CD4-positive, alpha-beta T cell (primary cell): ENCODE measurements around the gene UBA1. TPM values are rescaled to one million over a fixed set of nuclear protein-coding genes. Genes with fewer than 3 reads are reported as not detected.

Experiments
- ATAC-seq: fragments of 200-7000 bp; cut with Tn5 transposase; one replicate; pipeline ENCODE4 v1.10.0; 2022; ENCODE audit warnings: mild to moderate bottlenecking; ENCODE audit not compliant: poor library complexity
- CTCF ChIA-PET: fragments of 350-600 bp; sonication (Branson Sonifier 250); formaldehyde crosslinking; loops from one replicate; lab custom pipeline; 2021; ENCODE audit warnings: antibody characterized with exemption, inconsistent platforms; lab: Charles Lee
- POLR2A ChIA-PET: fragments of 350-600 bp; sonication (Branson Sonifier 250); formaldehyde crosslinking; loops from one replicate; lab custom pipeline; 2021; ENCODE audit warnings: antibody characterized with exemption, inconsistent platforms; lab: Charles Lee
- DNase-seq, 14 experiments: peaks; one replicate each; pipeline ENCODE4 v3.0.0-alpha.2; 2013 to 2020; ENCODE audit warnings: mixed read lengths in 2 of 14
- H3K27ac ChIP-seq, 2 donors: one replicate each; pipeline versions ENCODE4 v1.5.1 to v1.7.0; 2013; ENCODE audit warnings: low read length in 2 of 2, low read depth in 1 of 2, mild to moderate bottlenecking in 1 of 2
- H3K27me3 ChIP-seq, 2 experiments: 1 replicate in 1 of 2; 2 replicates in 1 of 2; pipeline versions ENCODE4 v1.6.1 to v1.7.0; 2013; ENCODE audit warnings: low read length in 2 of 2, control low read depth in 1 of 2, mild to moderate bottlenecking in 1 of 2, moderate library complexity in 1 of 2; ENCODE audit not compliant: insufficient read depth in 2 of 2, control insufficient read depth in 1 of 2
- H3K36me3 ChIP-seq: one replicate; pipeline ENCODE4 v1.6.1; 2013; ENCODE audit warnings: low read length, control low read depth; ENCODE audit not compliant: insufficient read depth
- H3K4me1 ChIP-seq: one replicate; pipeline ENCODE4 v1.6.1; 2013; ENCODE audit warnings: low read length, control low read depth; ENCODE audit not compliant: insufficient read depth
- H3K4me3 ChIP-seq: one replicate; pipeline ENCODE4 v1.5.1; 2013; ENCODE audit warnings: mild to moderate bottlenecking, low read length, moderate library complexity
- H3K9me3 ChIP-seq, 2 experiments: 1 replicate in 1 of 2; 2 replicates in 1 of 2; pipeline versions ENCODE4 v1.6.1 to v1.7.0; 2013; ENCODE audit warnings: low read length in 2 of 2, mild to moderate bottlenecking in 2 of 2, control low read depth in 1 of 2, moderate library complexity in 1 of 2; ENCODE audit not compliant: control insufficient read depth in 1 of 2, insufficient read depth in 1 of 2
- H3K27ac Mint-ChIP-seq: one replicate; pipeline ENCODE4 v1.8.0; 2020; ENCODE audit warnings: mixed read lengths
- H3K27me3 Mint-ChIP-seq: one replicate; pipeline ENCODE4 v1.8.0; 2021; ENCODE audit warnings: mixed read lengths
- H3K36me3 Mint-ChIP-seq: one replicate; pipeline ENCODE4 v1.8.0; 2021; ENCODE audit warnings: low read depth, mixed read lengths
- H3K4me1 Mint-ChIP-seq: one replicate; pipeline ENCODE4 v1.8.0; 2021; ENCODE audit warnings: low read depth, mixed read lengths
- H3K4me3 Mint-ChIP-seq: one replicate; pipeline ENCODE4 v1.8.0; 2020; ENCODE audit warnings: mild to moderate bottlenecking, mixed read lengths
- H3K9me3 Mint-ChIP-seq: one replicate; pipeline ENCODE4 v1.8.0; 2020; ENCODE audit warnings: mixed read lengths
- intact Hi-C, 2 experiments: fragments of 100-400 bp; cut with DNase I in 1 of 2; cut with micrococcal nuclease in 1 of 2; formaldehyde crosslinking; loops; one replicate each; pipeline versions ENCODE4 v1.15.1 to v1.9.0; 2023 to 2025; cut with DNase I, micrococcal nuclease
- total RNA-seq, 174 experiments: library from RNA in 2 of 174; stranded (reverse) in 2 of 174; gene quantifications; one replicate each; pipeline ENCODE4 v1.2.3 and lab custom pipeline; 2021 to 2026
- TF ChIP-seq, protein P1 (sequence below): fragments of 200-600 bp; IDR thresholded peaks from one replicate; pipeline ENCODE4 v1.8.0; 2022; ENCODE audit warnings: antibody characterized with exemption, mild to moderate bottlenecking

Gene UBA1
- total RNA-seq, 2 experiments from 2014 or later, result 70.0 to 72.1 TPM

DNA sequence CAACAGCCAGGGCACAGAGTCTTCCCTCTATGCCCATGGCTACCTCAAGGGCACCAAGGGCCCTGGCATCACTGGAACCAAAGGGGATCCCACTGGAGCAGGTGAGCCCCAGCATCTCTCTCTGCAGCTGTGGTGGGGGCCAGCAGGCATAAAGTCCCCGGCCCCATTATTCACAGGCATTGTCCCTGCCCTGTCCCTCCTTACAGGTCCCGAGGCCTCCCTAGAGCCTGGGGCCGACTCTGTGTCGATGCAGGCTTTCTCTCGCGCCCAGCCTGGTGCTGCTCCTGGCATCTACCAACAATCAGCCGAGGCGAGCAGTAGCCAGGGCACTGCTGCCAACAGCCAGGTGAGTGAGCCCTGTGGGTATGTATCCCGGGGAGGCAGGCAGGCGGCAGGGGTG, 12.3 kb upstream of the UBA1 start:
- H3K27me3 Mint-ChIP-seq, result no peaks in the 10 kb centered on the region
- peaks cover 61% of the 10 kb centered on the region for H3K36me3 Mint-ChIP-seq
- CTCF ChIA-PET, result no interaction called here

DNA sequence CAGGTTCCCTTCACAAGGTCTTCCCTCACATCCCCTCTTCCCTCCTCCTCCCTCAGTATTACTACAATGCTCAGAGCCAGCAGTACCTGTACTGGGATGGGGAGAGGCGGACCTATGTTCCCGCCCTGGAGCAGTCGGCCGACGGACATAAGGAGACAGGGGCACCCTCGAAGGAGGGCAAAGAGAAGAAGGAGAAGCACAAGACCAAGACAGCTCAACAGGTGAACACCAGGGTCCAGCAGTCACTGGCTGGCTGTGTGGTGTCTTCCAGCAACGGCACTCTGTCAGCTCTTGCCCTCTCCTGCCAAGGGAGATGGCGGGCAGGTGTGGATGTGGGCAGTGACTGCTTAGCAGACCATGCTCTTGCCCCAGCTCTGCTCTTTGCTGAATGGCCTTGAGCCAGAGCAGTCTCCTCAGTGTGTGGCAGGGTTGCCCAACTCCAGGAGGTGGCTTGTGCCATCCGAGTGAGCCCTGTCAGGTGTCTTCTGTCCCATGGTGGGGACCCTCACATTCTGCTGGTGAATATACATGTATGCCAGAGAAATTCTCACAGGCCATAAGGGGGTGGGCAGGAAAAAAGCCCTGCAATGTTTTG, 11.4 kb upstream of the UBA1 start:
- no peak overlapping the region for H3K27ac ChIP-seq
- H3K27ac Mint-ChIP-seq, result no peak overlapping the region
- no peak overlapping the region for H3K4me3 Mint-ChIP-seq
- no peaks in the 10 kb centered on the region for H3K27me3 Mint-ChIP-seq
- no peaks in the 10 kb centered on the region for H3K9me3 ChIP-seq
- H3K36me3 Mint-ChIP-seq, result peaks cover 60% of the 10 kb centered on the region
- no peak overlapping the region for H3K4me3 ChIP-seq
- intact Hi-C loops, result no loop called here
- ATAC-seq, result no peak
- ChIA-PET CTCF (no interaction called here), POLR2A (no interaction called here)
- H3K9me3 Mint-ChIP-seq, result no peaks in the 10 kb centered on the region
- TF ChIP-seq, protein P1, sequence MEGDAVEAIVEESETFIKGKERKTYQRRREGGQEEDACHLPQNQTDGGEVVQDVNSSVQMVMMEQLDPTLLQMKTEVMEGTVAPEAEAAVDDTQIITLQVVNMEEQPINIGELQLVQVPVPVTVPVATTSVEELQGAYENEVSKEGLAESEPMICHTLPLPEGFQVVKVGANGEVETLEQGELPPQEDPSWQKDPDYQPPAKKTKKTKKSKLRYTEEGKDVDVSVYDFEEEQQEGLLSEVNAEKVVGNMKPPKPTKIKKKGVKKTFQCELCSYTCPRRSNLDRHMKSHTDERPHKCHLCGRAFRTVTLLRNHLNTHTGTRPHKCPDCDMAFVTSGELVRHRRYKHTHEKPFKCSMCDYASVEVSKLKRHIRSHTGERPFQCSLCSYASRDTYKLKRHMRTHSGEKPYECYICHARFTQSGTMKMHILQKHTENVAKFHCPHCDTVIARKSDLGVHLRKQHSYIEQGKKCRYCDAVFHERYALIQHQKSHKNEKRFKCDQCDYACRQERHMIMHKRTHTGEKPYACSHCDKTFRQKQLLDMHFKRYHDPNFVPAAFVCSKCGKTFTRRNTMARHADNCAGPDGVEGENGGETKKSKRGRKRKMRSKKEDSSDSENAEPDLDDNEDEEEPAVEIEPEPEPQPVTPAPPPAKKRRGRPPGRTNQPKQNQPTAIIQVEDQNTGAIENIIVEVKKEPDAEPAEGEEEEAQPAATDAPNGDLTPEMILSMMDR, result no peak
- no peaks in the 10 kb centered on the region for H3K4me1 Mint-ChIP-seq
- DNase-seq, result no peak
- peaks cover 69% of the 10 kb centered on the region for H3K36me3 ChIP-seq
- H3K27me3 ChIP-seq, result no peaks in the 10 kb centered on the region
- no peaks in the 10 kb centered on the region for H3K4me1 ChIP-seq

More for the DNA sequence above, 12.3 kb upstream of the UBA1 start:
- Histone ChIP-seq H3K27me3 (no peaks in the 10 kb centered on the region), H3K36me3 (peaks cover 77% of the 10 kb centered on the region), H3K9me3 (no peaks in the 10 kb centered on the region), H3K4me3 (no peak overlapping the region), H3K4me1 (no peaks in the 10 kb centered on the region), H3K27ac (no peak overlapping the region)
- ATAC-seq (no peak), DNase-seq (no peak)
- no peak overlapping the region for H3K27ac Mint-ChIP-seq
- H3K4me1 Mint-ChIP-seq, result no peaks in the 10 kb centered on the region
- TF ChIP-seq, protein P1, result no peak
- no peaks in the 10 kb centered on the region for H3K9me3 Mint-ChIP-seq
- no peak overlapping the region for H3K4me3 Mint-ChIP-seq
- intact Hi-C loops, result no loop called here
- POLR2A ChIA-PET, result no interaction called here

DNA sequence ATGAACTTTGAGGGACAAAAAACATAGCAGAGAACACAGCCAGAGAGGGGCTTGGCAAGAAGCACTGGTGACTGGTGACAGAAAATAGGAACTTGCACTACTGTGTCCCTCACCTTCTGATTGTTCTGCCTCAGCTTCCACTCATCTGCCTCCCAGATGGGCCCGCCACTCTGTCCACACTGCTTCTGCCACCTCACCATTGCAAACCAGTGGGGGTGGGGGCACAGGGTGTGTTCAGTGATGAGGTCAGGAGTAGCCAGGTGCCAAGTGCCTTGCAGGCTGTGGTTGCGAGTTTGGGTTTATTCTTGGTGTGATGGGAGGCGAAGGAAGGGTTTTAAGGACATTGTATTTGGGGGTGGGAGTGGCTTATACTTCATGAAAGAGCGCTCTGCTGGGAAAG, 9.1 kb upstream of the UBA1 start:
- no peak overlapping the region for H3K27ac ChIP-seq
- Mint-ChIP-seq H3K9me3 (no peaks in the 10 kb centered on the region), H3K27me3 (no peaks in the 10 kb centered on the region), H3K27ac (no peak overlapping the region), H3K36me3 (peaks cover 43% of the 10 kb centered on the region), H3K4me1 (no peaks in the 10 kb centered on the region), H3K4me3 (no peak overlapping the region)
- ChIA-PET POLR2A (no interaction called here), CTCF (no interaction called here)
- no peaks in the 10 kb centered on the region for H3K4me1 ChIP-seq
- DNase-seq, result no peak
- peaks cover 48% of the 10 kb centered on the region for H3K36me3 ChIP-seq
- ATAC-seq, result no peak
- no peak overlapping the region for H3K4me3 ChIP-seq
- intact Hi-C loops, result no loop called here
- H3K9me3 ChIP-seq, result no peaks in the 10 kb centered on the region
- H3K27me3 ChIP-seq, result no peaks in the 10 kb centered on the region
- TF ChIP-seq, protein P1, result no peak
